Thyroid gland (tissue), 4 donors: ENCODE measurements around the gene ACAD8. TPM values are rescaled to one million over a fixed set of nuclear protein-coding genes. Genes with fewer than 3 reads are reported as not detected.

ENCODE experiments used
- DNase-seq, 2 donors: peaks; one replicate each; pipeline ENCODE4 v3.0.0-alpha.2; 2019
- H3K27ac ChIP-seq, 3 donors: fragments of 200-600 bp; sonication (generic); 1 replicate in 2 of 3; 2 replicates in 1 of 3; pipeline ENCODE4 v1.5.1; 2016 to 2019; ENCODE audit warnings: mild to moderate bottlenecking in 1 of 3, moderate library complexity in 1 of 3
- H3K27me3 ChIP-seq: fragments of 200-600 bp; sonication (generic); one replicate; pipeline ENCODE4 v1.5.1; 2019
- H3K36me3 ChIP-seq, 2 donors: fragments of 200-600 bp; sonication (generic); one replicate each; pipeline ENCODE4 v1.5.1; 2016 to 2019
- H3K4me1 ChIP-seq, 2 donors: fragments of 200-600 bp; sonication (generic); one replicate each; pipeline ENCODE4 v1.5.1; 2017 to 2019
- H3K4me3 ChIP-seq, 3 donors: fragments of 200-600 bp; sonication (generic); replicated peaks in 1 of 3; 1 replicate in 2 of 3; 2 replicates in 1 of 3; pipeline ENCODE4 v1.5.1; 2016; ENCODE audit warnings: mild to moderate bottlenecking in 1 of 3
- H3K9me3 ChIP-seq: fragments of 200-600 bp; sonication (generic); one replicate; pipeline ENCODE4 v1.5.1; 2017
- POLR2A ChIP-seq, 2 donors: fragments of 450-650 bp; IDR thresholded peaks; one replicate each; pipeline ENCODE4 v1.6.1; 2017; ENCODE audit warnings: antibody characterized with exemption in 2 of 2, mild to moderate bottlenecking in 2 of 2, moderate library complexity in 1 of 2
- WGBS, 2 donors: methylation state at CpG; one replicate each; pipeline ENCODE4 v1.1.5; 2017; 5-methylcytosine and 5-hydroxymethylcytosine counted together
- intact Hi-C: fragments of 100-400 bp; cut with DNase I; formaldehyde crosslinking; loops from one replicate; pipeline ENCODE4 v1.15.1; 2023
- total RNA-seq, 4 donors: library from RNA; depleted of rRNA; stranded (reverse); fragments of >200 nt; gene quantifications; one replicate each; pipeline ENCODE4 v1.2.3, GENCODE V29; 2016
- TF ChIP-seq, protein P1 (sequence below), 6 experiments: fragments of 200-600 bp in 3 of 6; fragments of 450-650 bp in 3 of 6; sonication (generic) in 3 of 6; IDR thresholded peaks; one replicate each; pipeline ENCODE4 v1.5.1; 2016 to 2019; ENCODE audit warnings: antibody characterized with exemption in 6 of 6, mild to moderate bottlenecking in 2 of 6, inconsistent platforms in 1 of 6, moderate library complexity in 1 of 6

The ACAD8 gene
- total RNA-seq, 4 donors from 2014 or later, result 57.2 to 130 (median 73.2) TPM

DNA sequence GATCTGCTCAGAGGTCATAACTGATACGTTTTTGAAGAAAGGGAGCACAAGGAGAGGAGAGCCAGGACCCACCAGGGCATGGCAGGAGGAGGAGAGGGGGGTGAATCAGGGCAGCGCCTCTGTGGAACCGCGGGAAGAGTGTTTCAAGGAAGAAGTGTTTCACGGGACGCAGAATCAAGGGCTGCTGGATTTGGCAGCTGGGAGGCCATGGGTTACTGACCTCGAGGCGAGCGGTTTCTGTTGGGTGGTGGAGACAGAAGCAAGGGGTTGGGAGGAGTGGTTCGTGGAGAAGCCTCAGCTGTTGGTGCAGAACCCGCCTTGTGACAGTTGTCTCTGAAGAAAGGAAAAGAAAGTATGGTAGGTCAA is 15.8 kb upstream of the ACAD8 start:
- Histone ChIP-seq H3K4me1 (no peaks in the 10 kb centered on the region), H3K36me3 (peaks cover 5 to 18% of the 10 kb centered on the region in 2 donors), H3K9me3 (no peaks in the 10 kb centered on the region), H3K27me3 (no peaks in the 10 kb centered on the region), H3K4me3 (no peak overlapping the region), H3K27ac (no peak overlapping the region)
- intact Hi-C loops, result no loop called here
- no peak for TF ChIP-seq POLR2A (IDR thresholded peaks at IDR 0.05)
- TF ChIP-seq, protein P1, sequence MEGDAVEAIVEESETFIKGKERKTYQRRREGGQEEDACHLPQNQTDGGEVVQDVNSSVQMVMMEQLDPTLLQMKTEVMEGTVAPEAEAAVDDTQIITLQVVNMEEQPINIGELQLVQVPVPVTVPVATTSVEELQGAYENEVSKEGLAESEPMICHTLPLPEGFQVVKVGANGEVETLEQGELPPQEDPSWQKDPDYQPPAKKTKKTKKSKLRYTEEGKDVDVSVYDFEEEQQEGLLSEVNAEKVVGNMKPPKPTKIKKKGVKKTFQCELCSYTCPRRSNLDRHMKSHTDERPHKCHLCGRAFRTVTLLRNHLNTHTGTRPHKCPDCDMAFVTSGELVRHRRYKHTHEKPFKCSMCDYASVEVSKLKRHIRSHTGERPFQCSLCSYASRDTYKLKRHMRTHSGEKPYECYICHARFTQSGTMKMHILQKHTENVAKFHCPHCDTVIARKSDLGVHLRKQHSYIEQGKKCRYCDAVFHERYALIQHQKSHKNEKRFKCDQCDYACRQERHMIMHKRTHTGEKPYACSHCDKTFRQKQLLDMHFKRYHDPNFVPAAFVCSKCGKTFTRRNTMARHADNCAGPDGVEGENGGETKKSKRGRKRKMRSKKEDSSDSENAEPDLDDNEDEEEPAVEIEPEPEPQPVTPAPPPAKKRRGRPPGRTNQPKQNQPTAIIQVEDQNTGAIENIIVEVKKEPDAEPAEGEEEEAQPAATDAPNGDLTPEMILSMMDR (IDR thresholded peaks at IDR 0.05), result no peak
- 85 to 88% methylated on average over 11 of the region's 11 CpGs for WGBS, 2 donors
- no peak for DNase-seq

DNA sequence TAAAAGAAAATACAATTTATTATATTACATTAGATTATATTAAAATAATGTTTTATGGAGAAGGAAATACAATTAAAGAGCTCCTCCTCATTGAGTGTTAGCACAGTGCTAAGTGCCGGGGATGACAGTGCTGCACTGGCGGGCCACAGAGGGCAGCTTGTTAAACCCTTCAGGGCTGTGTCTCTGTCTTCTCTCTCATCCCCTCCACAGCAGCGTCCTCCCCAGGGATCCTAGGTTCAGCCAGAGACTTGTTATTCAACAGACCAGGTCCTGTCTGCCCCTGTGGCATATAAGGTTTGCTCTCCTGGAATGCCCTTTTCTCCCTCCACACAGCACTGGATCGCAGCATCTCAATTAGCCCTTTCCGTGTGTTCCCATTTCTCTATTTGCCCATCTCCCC is 14.4 kb upstream of the ACAD8 start:
- intact Hi-C loops, result no loop called here
- Histone ChIP-seq H3K4me3 (no peak overlapping the region), H3K27me3 (no peaks in the 10 kb centered on the region), H3K27ac (no peak overlapping the region), H3K9me3 (no peaks in the 10 kb centered on the region), H3K36me3 (peaks cover 14 to 31% of the 10 kb centered on the region in 2 donors), H3K4me1 (no peaks in the 10 kb centered on the region)
- WGBS, 2 donors, result 96% methylated on average over 5 of the region's 5 CpGs
- no peak for DNase-seq
- TF ChIP-seq, protein P1 (IDR thresholded peaks at IDR 0.05), result no peak
- no peak for TF ChIP-seq POLR2A (IDR thresholded peaks at IDR 0.05)

DNA sequence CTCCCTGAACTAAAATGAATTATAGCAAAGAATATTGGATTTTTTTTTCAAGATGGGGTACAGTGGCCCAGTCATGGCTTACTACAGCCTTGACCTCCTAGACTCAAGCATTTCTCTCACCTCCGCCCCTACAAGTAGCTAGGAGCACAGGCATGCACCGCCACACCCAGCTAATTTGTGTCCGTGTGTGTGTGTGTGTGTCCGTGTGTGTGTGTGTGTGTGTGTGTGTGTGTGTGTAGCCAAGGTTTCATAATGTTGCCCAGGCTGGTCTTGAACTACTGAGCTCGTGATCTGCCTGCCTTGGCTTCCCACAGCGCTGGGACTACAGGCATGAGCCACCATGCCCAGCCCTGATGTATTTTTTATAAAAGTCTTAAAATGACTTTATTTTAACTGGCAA is 12.8 kb upstream of the ACAD8 start:
- Histone ChIP-seq H3K4me3 (no peak overlapping the region), H3K27me3 (no peaks in the 10 kb centered on the region), H3K36me3 (peaks cover 29 to 47% of the 10 kb centered on the region in 2 donors), H3K4me1 (no peaks in the 10 kb centered on the region), H3K27ac (no peak overlapping the region), H3K9me3 (no peaks in the 10 kb centered on the region)
- intact Hi-C loops, result no loop called here
- 57 to 77% methylated on average over 5 to 6 of the region's 6 CpGs for WGBS, 2 donors
- no peak for DNase-seq
- TF ChIP-seq, protein P1 (IDR thresholded peaks at IDR 0.05), result no peak
- no peak for TF ChIP-seq POLR2A (IDR thresholded peaks at IDR 0.05)

DNA sequence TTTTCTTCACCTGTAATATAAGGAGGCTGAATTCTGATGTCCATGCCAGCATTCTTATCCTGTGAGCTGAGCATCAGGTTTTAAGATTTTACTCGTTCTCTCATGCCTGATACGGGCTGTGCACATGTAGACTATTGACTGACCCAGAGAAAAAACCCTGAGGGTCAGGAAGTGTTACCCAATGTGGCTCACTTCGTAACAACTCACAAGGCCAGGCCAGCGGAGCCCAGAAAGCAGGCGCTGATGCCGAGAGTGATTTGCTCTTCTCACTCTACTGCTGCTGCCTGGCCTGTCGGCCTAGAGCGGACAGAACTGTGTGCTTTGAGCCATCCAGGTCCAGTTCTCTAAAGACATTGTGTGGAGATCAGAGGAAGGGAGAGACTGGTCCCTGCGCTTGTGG is 11.0 kb upstream of the ACAD8 start:
- H3K4me1 ChIP-seq, result no peaks in the 10 kb centered on the region
- intact Hi-C loops, result no loop called here
- H3K9me3 ChIP-seq, result no peaks in the 10 kb centered on the region
- no peak for DNase-seq
- H3K27me3 ChIP-seq, result no peaks in the 10 kb centered on the region
- H3K27ac ChIP-seq, result no peak overlapping the region
- no peak overlapping the region for H3K4me3 ChIP-seq
- 80 to 83% methylated on average over 9 of the region's 9 CpGs for WGBS, 2 donors
- TF ChIP-seq, protein P1 (IDR thresholded peaks at IDR 0.05), result no peak
- no peak for TF ChIP-seq POLR2A (IDR thresholded peaks at IDR 0.05)
- H3K36me3 ChIP-seq, result peaks cover 41 to 55% of the 10 kb centered on the region in 2 donors

DNA sequence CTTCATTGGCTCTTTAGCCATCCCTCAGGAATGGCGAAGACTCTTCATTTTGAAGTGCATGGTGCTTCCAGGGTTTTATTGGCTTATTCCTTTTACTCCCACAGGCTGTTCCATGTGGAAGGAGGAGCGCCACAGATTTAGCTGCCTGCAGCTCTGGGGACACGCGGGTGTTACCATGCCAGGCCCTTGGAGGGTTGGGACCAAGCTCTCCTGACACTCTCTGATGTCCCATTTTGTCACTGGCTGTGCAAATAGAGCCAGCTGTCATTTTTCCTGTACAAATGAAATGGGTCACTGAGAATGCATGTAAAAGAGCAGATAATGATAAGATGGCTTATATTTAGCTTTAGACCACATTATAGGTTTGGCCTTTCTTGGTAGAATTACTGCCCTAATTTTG is 9.5 kb upstream of the ACAD8 start:
- DNase-seq, result no peak
- no peaks in the 10 kb centered on the region for H3K4me1 ChIP-seq
- H3K27ac ChIP-seq, result no peak overlapping the region
- 96% methylated on average over 4 of the region's 4 CpGs for WGBS, 2 donors
- peaks cover 54 to 70% of the 10 kb centered on the region in 2 donors for H3K36me3 ChIP-seq
- no peak for TF ChIP-seq POLR2A (IDR thresholded peaks at IDR 0.05)
- TF ChIP-seq, protein P1 (IDR thresholded peaks at IDR 0.05), result no peak
- H3K4me3 ChIP-seq, result no peak overlapping the region
- no peaks in the 10 kb centered on the region for H3K9me3 ChIP-seq
- H3K27me3 ChIP-seq, result no peaks in the 10 kb centered on the region
- intact Hi-C loops, result no loop called here
